ENCODE data around the gene G6PD.

Gene G6PD

DNA sequence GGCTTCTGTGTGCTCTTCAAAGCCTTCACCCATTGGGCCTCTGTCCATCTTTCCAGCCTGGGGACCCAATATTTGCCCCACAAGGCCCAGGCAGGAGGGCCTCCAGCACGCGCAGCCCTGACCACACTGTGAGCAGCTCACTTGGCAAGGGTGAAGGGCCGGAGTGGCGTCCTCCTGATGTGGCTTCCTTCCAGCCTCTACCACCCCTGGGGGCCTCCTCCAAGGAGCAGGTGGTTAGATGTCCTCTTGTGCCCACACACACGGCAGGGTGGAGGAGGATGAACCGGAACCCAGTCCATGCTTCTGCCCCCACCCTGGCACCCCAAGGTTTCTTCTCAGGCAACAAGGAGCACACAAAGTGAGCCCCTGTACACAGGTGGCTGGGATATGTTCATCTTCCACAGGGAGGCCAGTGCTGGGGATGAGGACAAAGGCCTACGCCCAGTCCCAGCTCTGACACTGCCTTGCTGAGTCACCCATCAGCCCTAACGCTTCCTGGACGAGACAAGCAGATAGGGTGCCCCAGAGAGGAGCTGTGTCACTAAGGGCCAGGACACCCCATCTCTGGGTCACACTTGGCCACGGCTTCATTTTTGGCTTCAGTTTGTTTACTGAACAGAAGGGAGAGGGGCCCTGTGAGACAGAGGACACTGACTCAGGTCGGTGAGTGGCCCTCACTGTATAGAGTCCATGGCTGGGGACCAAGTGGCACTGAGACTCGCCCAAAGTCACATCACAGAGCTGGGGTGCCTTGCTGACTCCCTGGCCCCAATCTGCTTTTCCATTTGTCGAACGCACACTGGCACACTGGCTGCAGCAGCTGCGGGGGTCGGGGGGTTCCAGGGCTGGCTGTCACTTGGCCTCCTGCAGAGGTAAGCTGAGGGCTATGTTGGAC lies 62.1 kb downstream of the G6PD start:
- TF ChIP-seq, protein P1, sequence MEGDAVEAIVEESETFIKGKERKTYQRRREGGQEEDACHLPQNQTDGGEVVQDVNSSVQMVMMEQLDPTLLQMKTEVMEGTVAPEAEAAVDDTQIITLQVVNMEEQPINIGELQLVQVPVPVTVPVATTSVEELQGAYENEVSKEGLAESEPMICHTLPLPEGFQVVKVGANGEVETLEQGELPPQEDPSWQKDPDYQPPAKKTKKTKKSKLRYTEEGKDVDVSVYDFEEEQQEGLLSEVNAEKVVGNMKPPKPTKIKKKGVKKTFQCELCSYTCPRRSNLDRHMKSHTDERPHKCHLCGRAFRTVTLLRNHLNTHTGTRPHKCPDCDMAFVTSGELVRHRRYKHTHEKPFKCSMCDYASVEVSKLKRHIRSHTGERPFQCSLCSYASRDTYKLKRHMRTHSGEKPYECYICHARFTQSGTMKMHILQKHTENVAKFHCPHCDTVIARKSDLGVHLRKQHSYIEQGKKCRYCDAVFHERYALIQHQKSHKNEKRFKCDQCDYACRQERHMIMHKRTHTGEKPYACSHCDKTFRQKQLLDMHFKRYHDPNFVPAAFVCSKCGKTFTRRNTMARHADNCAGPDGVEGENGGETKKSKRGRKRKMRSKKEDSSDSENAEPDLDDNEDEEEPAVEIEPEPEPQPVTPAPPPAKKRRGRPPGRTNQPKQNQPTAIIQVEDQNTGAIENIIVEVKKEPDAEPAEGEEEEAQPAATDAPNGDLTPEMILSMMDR (IDR thresholded peaks at IDR 0.05; ENCODE audit: low read depth, low read length): no peak
- DNase-seq (ENCODE audit: extremely low read depth, low read depth): no peak

DNA sequence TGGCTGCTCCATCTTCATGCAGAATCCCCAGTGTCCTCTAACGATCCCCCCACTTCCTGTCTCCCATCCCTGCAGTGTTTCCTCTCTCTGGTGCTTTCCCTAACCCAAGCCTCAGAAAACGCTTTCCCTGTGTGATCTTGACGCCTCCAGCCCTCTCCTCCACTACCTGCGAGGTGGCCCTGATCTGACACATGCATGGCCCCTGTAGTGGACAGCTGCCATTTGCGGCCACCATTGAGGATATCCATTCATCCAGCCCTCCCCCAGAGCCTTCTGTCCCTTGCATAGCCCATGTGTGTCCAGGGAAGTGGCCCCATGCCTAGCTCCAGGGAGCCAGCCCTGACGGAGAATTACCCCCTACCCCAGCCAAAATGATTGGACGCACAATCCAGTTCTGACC lies 63.3 kb downstream of the G6PD start:
- DNase-seq (ENCODE audit: extremely low read depth, low read depth): no peak
- TF ChIP-seq, protein P1 (IDR thresholded peaks at IDR 0.05; ENCODE audit: low read depth, low read length): no peak

DNA sequence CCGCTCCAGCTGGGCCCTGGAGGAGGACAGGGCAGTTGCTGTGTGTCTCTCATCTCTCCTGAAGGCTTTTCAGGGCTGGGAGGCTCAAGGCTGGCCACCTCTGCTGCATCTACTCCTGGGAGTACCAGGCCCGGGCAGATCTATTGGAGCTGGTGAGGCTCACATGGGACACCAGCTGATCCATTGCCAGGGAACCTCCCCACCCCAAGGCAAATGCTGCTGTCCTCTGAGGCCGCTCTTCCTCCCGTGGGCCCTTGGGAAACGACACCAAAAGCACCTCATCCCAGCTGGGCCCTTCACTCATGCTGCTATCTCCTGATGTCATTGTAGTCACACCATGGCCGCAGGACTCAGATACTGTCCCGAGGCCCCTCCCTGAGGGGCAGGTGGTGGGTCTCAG lies 63.9 kb downstream of the G6PD start:
- no peak for DNase-seq (ENCODE audit: extremely low read depth, low read depth)
- TF ChIP-seq, protein P1 (IDR thresholded peaks at IDR 0.05; ENCODE audit: low read depth, low read length): no peak

DNA sequence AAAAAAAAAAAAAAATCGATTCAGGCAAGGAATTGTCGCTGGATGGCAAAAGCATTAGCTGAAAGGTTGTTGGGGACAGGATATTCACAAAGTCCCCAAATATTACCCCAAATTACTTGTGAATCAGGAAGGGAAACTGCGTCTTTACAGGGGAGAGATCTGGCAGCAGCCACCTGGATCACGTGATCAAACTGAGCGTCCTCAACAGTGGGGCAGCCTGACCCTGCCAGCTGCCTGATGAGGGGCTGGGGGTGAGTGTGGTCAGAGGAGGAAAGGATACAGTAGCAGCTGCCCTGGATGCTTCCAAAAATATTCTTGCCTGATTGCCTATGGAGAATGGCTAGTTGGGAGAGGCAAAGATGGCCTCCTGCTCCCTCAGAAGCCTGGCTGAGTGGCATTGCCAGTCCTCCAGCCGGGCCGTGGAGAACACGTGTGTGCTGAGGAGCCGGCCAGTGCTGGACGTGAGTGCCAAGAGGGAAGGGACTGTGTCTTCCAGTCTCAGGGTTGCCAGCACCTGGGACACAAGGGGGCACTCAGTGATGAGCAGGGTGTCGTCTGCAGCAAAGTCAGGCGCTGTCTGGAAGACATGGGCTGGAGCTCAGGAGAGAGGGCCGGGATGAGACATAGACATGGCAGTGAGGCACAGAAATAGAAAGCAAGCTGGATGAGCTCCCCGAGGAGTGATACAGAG lies 64.6 kb downstream of the G6PD start:
- TF ChIP-seq, protein P1 (IDR thresholded peaks at IDR 0.05; ENCODE audit: low read depth, low read length): no peak
- DNase-seq (ENCODE audit: extremely low read depth, low read depth): no peak
